H1 (cell line): Measurements from ENCODE around the gene SLC7A10. TPM values are rescaled to one million over a fixed set of nuclear protein-coding genes. Genes with fewer than 3 reads are reported as not detected.

ENCODE experiments used
- CTCF ChIA-PET: fragments of 300-600 bp; sonication (Branson Sonifier 250); formaldehyde crosslinking; loops from one replicate; lab custom pipeline; 2021; ENCODE audit not compliant: partially characterized antibody; lab: Charles Lee
- POLR2A ChIA-PET: fragments of 300-600 bp; sonication (Branson Sonifier 250); formaldehyde crosslinking; loops from one replicate; lab custom pipeline; 2021; ENCODE audit warnings: inconsistent platforms; ENCODE audit not compliant: partially characterized antibody; lab: Charles Lee
- DNase-seq, 2 experiments: peaks; one replicate each; pipeline versions ENCODE4 v3.0.0 to v3.0.0-alpha.2; 2010 to 2022; ENCODE audit warnings: low spot score in 2 of 2, low read depth in 1 of 2, mixed read lengths in 1 of 2
- FAIRE-seq: peaks from 2 replicates; lab custom pipeline; 2011; peaks lifted over from hg19 to GRCh38; lab: Jason Lieb, UNC
- H2AFZ ChIP-seq: 2 replicates; pipeline ENCODE4 v1.8.1; 2012; ENCODE audit warnings: low read length, inconsistent platforms
- H2AK5ac ChIP-seq: 2 replicates; pipeline ENCODE4 v1.6.1; 2013; ENCODE audit warnings: low read depth, low read length
- H2BK120ac ChIP-seq: replicated peaks from 2 replicates; pipeline ENCODE3; 2013; ENCODE audit warnings: low read depth, low read length, inconsistent platforms
- H2BK12ac ChIP-seq: 2 replicates; pipeline ENCODE4 v1.6.1; 2013; ENCODE audit warnings: low read depth, low read length
- H2BK15ac ChIP-seq: 2 replicates; pipeline ENCODE4 v1.6.1; 2013; ENCODE audit warnings: low read length
- H2BK20ac ChIP-seq: 2 replicates; pipeline ENCODE4 v1.6.1; 2013; ENCODE audit warnings: low read length
- H2BK5ac ChIP-seq: 2 replicates; pipeline ENCODE4 v1.6.1; 2013; ENCODE audit warnings: low read depth, low read length
- H3K14ac ChIP-seq: 2 replicates; pipeline ENCODE4 v1.6.1; 2013; ENCODE audit warnings: inconsistent platforms; ENCODE audit not compliant: insufficient read length
- H3K18ac ChIP-seq: 2 replicates; pipeline ENCODE4 v1.6.1; 2013; ENCODE audit warnings: low read length; ENCODE audit errors: extremely low read depth
- H3K23ac ChIP-seq: 2 replicates; pipeline ENCODE4 v1.6.1; 2013; ENCODE audit warnings: inconsistent platforms; ENCODE audit not compliant: insufficient read length
- H3K23me2 ChIP-seq: 2 replicates; pipeline ENCODE4 v1.6.1; 2013; ENCODE audit warnings: low read depth, low read length
- H3K27ac ChIP-seq: 2 replicates; pipeline ENCODE4 v1.6.1; 2011; ENCODE audit warnings: low read depth, low read length, inconsistent platforms
- H3K27me3 ChIP-seq, 4 experiments: replicated peaks in 1 of 4; 1 replicate in 1 of 4; 2 replicates in 3 of 4; pipeline versions ENCODE4 v1.6.1 to v1.8.1; 2011 to 2013; ENCODE audit warnings: low read length in 3 of 4, mild to moderate bottlenecking in 3 of 4, inconsistent platforms in 2 of 4, mixed read lengths in 2 of 4, moderate library complexity in 1 of 4; ENCODE audit not compliant: control insufficient read depth in 3 of 4, insufficient read depth in 3 of 4; ENCODE audit errors: extremely low read depth in 1 of 4
- H3K36me3 ChIP-seq, 4 experiments: 2 replicates each; pipeline versions ENCODE4 v1.6.1 to v1.8.1; 2011 to 2013; ENCODE audit warnings: mild to moderate bottlenecking in 4 of 4, low read length in 3 of 4, moderate library complexity in 2 of 4, control low read depth in 1 of 4, inconsistent platforms in 1 of 4; ENCODE audit not compliant: insufficient read depth in 4 of 4, control insufficient read depth in 2 of 4
- H3K4ac ChIP-seq: replicated peaks from 2 replicates; pipeline ENCODE3; 2013; ENCODE audit warnings: low read length, low read depth, mixed read lengths, inconsistent platforms; ENCODE audit not compliant: insufficient read length
- H3K4me1 ChIP-seq, 4 experiments: replicated peaks in 1 of 4; 1 replicate in 1 of 4; 2 replicates in 3 of 4; pipeline versions ENCODE4 v1.6.1 to v1.8.1; 2011 to 2013; ENCODE audit warnings: low read length in 3 of 4, inconsistent platforms in 2 of 4, mixed read lengths in 1 of 4; ENCODE audit not compliant: insufficient read depth in 4 of 4, control insufficient read depth in 3 of 4
- H3K4me2 ChIP-seq, 2 experiments: 2 replicates each; pipeline versions ENCODE4 v1.6.1 to v1.8.1; 2011 to 2013; ENCODE audit warnings: low read depth in 2 of 2, low read length in 2 of 2, control low read depth in 1 of 2, inconsistent platforms in 1 of 2, mild to moderate bottlenecking in 1 of 2; ENCODE audit not compliant: insufficient read depth in 1 of 2
- H3K4me3 ChIP-seq, 4 experiments: fragments of 200-600, 300-600 bp in 1 of 4; sonication (generic), shearing (Covaris generic), sonication (Bioruptor Twin) in 1 of 4; 2 replicates each; pipeline versions ENCODE4 v1.5.1 to v1.8.1; 2011 to 2016; ENCODE audit warnings: low read length in 4 of 4, low read depth in 3 of 4, control low read depth in 2 of 4, inconsistent platforms in 2 of 4, mild to moderate bottlenecking in 2 of 4, mixed read lengths in 1 of 4, moderate library complexity in 1 of 4; ENCODE audit not compliant: insufficient read depth in 2 of 4; ENCODE audit errors: extremely low read depth in 1 of 4
- H3K56ac ChIP-seq: replicated peaks from 2 replicates; pipeline ENCODE3; 2013; ENCODE audit warnings: low read depth, mild to moderate bottlenecking, mixed read lengths, low read length, inconsistent platforms; ENCODE audit not compliant: insufficient read length
- H3K79me1 ChIP-seq: 2 replicates; pipeline ENCODE4 v1.6.1; 2013; ENCODE audit warnings: low read depth, low read length, control low read depth
- H3K79me2 ChIP-seq, 2 experiments: 2 replicates each; pipeline versions ENCODE4 v1.6.1 to v1.8.1; 2012 to 2013; ENCODE audit warnings: low read length in 2 of 2, mild to moderate bottlenecking in 2 of 2, inconsistent platforms in 1 of 2; ENCODE audit not compliant: insufficient read depth in 2 of 2, control insufficient read depth in 1 of 2
- H3K9ac ChIP-seq, 4 experiments: replicated peaks in 1 of 4; 1 replicate in 1 of 4; 2 replicates in 3 of 4; pipeline versions ENCODE4 v1.6.1 to v1.8.1; 2011 to 2013; ENCODE audit warnings: low read depth in 3 of 4, low read length in 3 of 4, control low read depth in 2 of 4, mild to moderate bottlenecking in 2 of 4, moderate library complexity in 2 of 4, inconsistent platforms in 1 of 4; ENCODE audit errors: extremely low read depth in 1 of 4
- H3K9me3 ChIP-seq, 2 experiments: 2 replicates each; pipeline versions ENCODE4 v1.6.1 to v1.8.1; 2012 to 2013; ENCODE audit warnings: mild to moderate bottlenecking in 2 of 2, moderate library complexity in 2 of 2, control low read depth in 1 of 2, inconsistent platforms in 1 of 2, low read depth in 1 of 2, low read length in 1 of 2, mixed read lengths in 1 of 2; ENCODE audit not compliant: insufficient read depth in 2 of 2
- H4K20me1 ChIP-seq, 2 experiments: replicated peaks in 1 of 2; 2 replicates each; pipeline versions ENCODE3 to v1.8.1; 2011 to 2013; ENCODE audit warnings: inconsistent platforms in 2 of 2, low read length in 2 of 2, mild to moderate bottlenecking in 1 of 2; ENCODE audit not compliant: insufficient read depth in 2 of 2, control insufficient read depth in 1 of 2
- H4K5ac ChIP-seq: 2 replicates; pipeline ENCODE4 v1.6.1; 2013; ENCODE audit warnings: low read length, low read depth, mixed read lengths, inconsistent platforms; ENCODE audit not compliant: insufficient read length
- H4K8ac ChIP-seq: 2 replicates; pipeline ENCODE4 v1.8.0; 2013; ENCODE audit warnings: mild to moderate bottlenecking, moderate library complexity, low read length, inconsistent platforms; ENCODE audit not compliant: insufficient read depth; ENCODE audit errors: extremely low read depth
- H4K91ac ChIP-seq: replicated peaks from 2 replicates; pipeline ENCODE3; 2013; ENCODE audit warnings: low read length, mixed read lengths, inconsistent platforms; ENCODE audit not compliant: insufficient read length
- BACH1 ChIP-seq: IDR thresholded peaks from 2 replicates; pipeline ENCODE4 v1.6.1; 2012; ENCODE audit warnings: low read length, improper control_type of control experiment
- EP300 ChIP-seq, 2 experiments: IDR thresholded peaks; 1 replicate in 1 of 2; 2 replicates in 1 of 2; pipeline ENCODE4 v1.6.1; 2011 to 2012; ENCODE audit warnings: low read depth in 2 of 2, low read length in 2 of 2, mild to moderate bottlenecking in 2 of 2, borderline replicate concordance in 1 of 2, inconsistent platforms in 1 of 2, moderate library complexity in 1 of 2
- EZH2 ChIP-seq: fragments of 200-600 bp; sonication (generic); IDR thresholded peaks from 2 replicates; pipeline ENCODE4 v1.7.1; 2012; ENCODE audit warnings: low read depth, mild to moderate bottlenecking, moderate library complexity, low read length, inconsistent platforms; ENCODE audit not compliant: severe bottlenecking
- PHF8 ChIP-seq: fragments of 200-600 bp; sonication (generic); conservative IDR thresholded peaks from 2 replicates; pipeline ENCODE4 v1.7.1; 2012; ENCODE audit warnings: low read depth, mild to moderate bottlenecking, inconsistent platforms, low read length, moderate library complexity
- POLR2AphosphoS5 ChIP-seq: IDR thresholded peaks from 2 replicates; pipeline ENCODE4 v1.6.1; 2011; ENCODE audit warnings: low read depth, low read length
- SIN3A ChIP-seq, 2 experiments: IDR thresholded peaks in 1 of 2; conservative IDR thresholded peaks in 1 of 2; 2 replicates each; pipeline ENCODE4 v1.6.1; 2011 to 2012; ENCODE audit warnings: low read length in 2 of 2, improper control_type of control experiment in 1 of 2, low read depth in 1 of 2, mild to moderate bottlenecking in 1 of 2
- SP1 ChIP-seq: IDR thresholded peaks from 2 replicates; pipeline ENCODE4 v1.6.1; 2011; ENCODE audit warnings: low read depth, low read length
- TEAD4 ChIP-seq: IDR thresholded peaks from 2 replicates; pipeline ENCODE4 v1.6.1; 2012; ENCODE audit warnings: low read depth, low read length, inconsistent platforms, mixed read lengths
- whole genome bisulfite sequencing, 2 experiments: shearing (Covaris generic) in 1 of 2; methylation state at CpG; one replicate each; pipeline versions ENCODE4 v1.1.6 to v1.1.7; 2013 to 2015; ENCODE audit warnings: low lambda C conversion rate in 2 of 2, mixed read lengths in 2 of 2, inconsistent platforms in 1 of 2, low coverage in 1 of 2, missing lambda C conversion rate in 1 of 2; ENCODE audit not compliant: insufficient replicate concordance in 2 of 2, insufficient coverage in 1 of 2, insufficient read length in 1 of 2; ENCODE audit errors: extremely low coverage in 1 of 2, missing lambda C conversion rate in 1 of 2; 5-methylcytosine and 5-hydroxymethylcytosine counted together
- polyA plus RNA-seq, 7 experiments: library from polyadenylated mRNA; depleted of rRNA in 3 of 7; stranded (reverse) in 5 of 7; unstranded in 2 of 7; fragments of >200 nt in 5 of 7; fragments of 200-250 nt in 2 of 7; gene quantifications; 1 replicate in 5 of 7; 2 replicates in 1 of 7; 4 replicates in 1 of 7; pipeline versions ENCODE4 v1.2.1 to v1.2.3, GENCODE V29; 2011 to 2013; ENCODE audit warnings: missing spikeins in 2 of 7, mixed read lengths in 2 of 7
- total RNA-seq: library from RNA; stranded (reverse); fragmentation: NEBNext Ultra II Directional; extraction: Animal tissue kit (Norgen Biotek cat#: 25700); gene quantifications from 2 replicates; pipeline ENCODE4 v1.2.1, GENCODE V29; 2021
- TF ChIP-seq, protein P1 (sequence below), 3 experiments: IDR thresholded peaks; 1 replicate in 2 of 3; 2 replicates in 1 of 3; pipeline versions ENCODE4 v1.5.1 to v1.6.1; 2011; ENCODE audit warnings: low read length in 3 of 3, mild to moderate bottlenecking in 3 of 3, inconsistent platforms in 2 of 3, low read depth in 1 of 3, moderate library complexity in 1 of 3; ENCODE audit not compliant: insufficient read depth in 1 of 3; ENCODE audit errors: control extremely low read depth in 1 of 3

Gene SLC7A10
- total and polyA plus RNA-seq, 2 of the 8 experiments (the other 6 are each of a cell fraction or from before 2014, with no cell fraction given) = 3.7 to 7.1 TPM

DNA sequence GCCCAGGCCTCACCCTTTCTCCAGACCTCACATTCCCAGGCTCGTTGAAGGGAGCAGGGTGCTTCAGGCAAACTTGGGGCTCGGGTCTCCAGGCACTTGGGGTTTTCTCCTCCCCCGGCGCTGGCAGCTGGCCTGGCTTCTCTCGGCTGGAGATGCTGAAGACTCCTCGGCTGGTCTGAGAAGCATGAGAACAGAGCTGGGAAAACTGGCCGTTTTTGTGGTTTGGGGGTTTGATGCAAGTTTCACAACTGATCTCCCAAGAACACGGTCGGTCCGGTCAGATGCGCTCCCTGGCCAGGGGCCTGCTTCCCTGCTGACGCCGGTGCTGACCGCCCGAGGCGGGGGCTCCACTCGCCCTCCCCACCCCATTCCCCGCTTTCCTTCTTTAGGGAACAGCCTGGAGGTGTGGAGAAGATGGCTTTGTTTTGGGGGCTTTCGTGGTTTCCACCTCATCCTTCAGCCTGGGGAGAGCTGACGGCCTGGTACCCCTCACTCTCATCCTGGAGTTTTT lies 41.4 kb upstream of the SLC7A10 start:
- ChIA-PET CTCF (interaction anchor here (0.6 to 3.6 kb wide), 7 partner anchors 10 to 131 kb away, joined by 3 to 16 read pairs (median 7); partner anchors contain the start of gene CEBPA), POLR2A (interaction anchor here (1.7 to 3.1 kb wide), 2 partner anchors 12 to 110 kb away, joined by 3 to 8 read pairs; no protein-coding TSS in a partner anchor)
- no peak overlapping the region for H3K56ac ChIP-seq
- no peaks in the 10 kb centered on the region for H3K23me2 ChIP-seq
- no peak for FAIRE-seq
- DNase-seq = no peak
- no peak overlapping the region for H2BK5ac ChIP-seq
- no peak overlapping the region for H2BK15ac ChIP-seq
- no peak overlapping the region for H3K4me3 ChIP-seq
- no peak overlapping the region; the same call in 1 of the 2 replicates for H3K18ac ChIP-seq
- H2AFZ ChIP-seq = no peak overlapping the region
- 79% methylated on average over 16 of the region's 20 CpGs; no CpG with 5 or more reads in 1 of the 2 experiments for WGBS, 2 experiments
- H4K20me1 ChIP-seq = no peaks in the 10 kb centered on the region
- H2BK20ac ChIP-seq = no peak overlapping the region
- H3K79me2 ChIP-seq = no peaks in the 10 kb centered on the region
- no peak overlapping the region for H3K27ac ChIP-seq
- no peaks in the 10 kb centered on the region for H3K36me3 ChIP-seq
- H2BK12ac ChIP-seq = no peak overlapping the region
- no peak overlapping the region for H3K4me2 ChIP-seq
- H3K79me1 ChIP-seq = no peaks in the 10 kb centered on the region
- H3K4me1 ChIP-seq = no peaks in the 10 kb centered on the region; a peak in 1 of 7 replicates
- no peak overlapping the region for H3K23ac ChIP-seq
- H4K8ac ChIP-seq = no peak overlapping the region; the same call in 1 of the 2 replicates
- no peak overlapping the region for H4K5ac ChIP-seq
- no peak overlapping the region for H2BK120ac ChIP-seq
- no peak overlapping the region for H2AK5ac ChIP-seq
- no peak overlapping the region for H4K91ac ChIP-seq
- no peak overlapping the region for H3K4ac ChIP-seq
- H3K27me3 ChIP-seq = no peaks in the 10 kb centered on the region
- no peaks in the 10 kb centered on the region for H3K9me3 ChIP-seq
- no peak overlapping the region for H3K9ac ChIP-seq
- H3K14ac ChIP-seq = no peak overlapping the region
- TF ChIP-seq BACH1 (no peak), SIN3A (conservative IDR thresholded peaks at IDR 0.05 in 1 of 2, IDR thresholded peaks at IDR 0.05 in 1 of 2; ENCODE audit: low read depth in 1 of 2, low read length in 2 of 2) (no peak), EZH2 (no peak), EP300 (IDR thresholded peaks at IDR 0.05; ENCODE audit: borderline replicate concordance in 1 of 2, low read depth in 2 of 2, low read length in 2 of 2) (no peak), TEAD4 (no peak), SP1 (no peak), POLR2AphosphoS5 (no peak), PHF8 (no peak)
- TF ChIP-seq, protein P1, sequence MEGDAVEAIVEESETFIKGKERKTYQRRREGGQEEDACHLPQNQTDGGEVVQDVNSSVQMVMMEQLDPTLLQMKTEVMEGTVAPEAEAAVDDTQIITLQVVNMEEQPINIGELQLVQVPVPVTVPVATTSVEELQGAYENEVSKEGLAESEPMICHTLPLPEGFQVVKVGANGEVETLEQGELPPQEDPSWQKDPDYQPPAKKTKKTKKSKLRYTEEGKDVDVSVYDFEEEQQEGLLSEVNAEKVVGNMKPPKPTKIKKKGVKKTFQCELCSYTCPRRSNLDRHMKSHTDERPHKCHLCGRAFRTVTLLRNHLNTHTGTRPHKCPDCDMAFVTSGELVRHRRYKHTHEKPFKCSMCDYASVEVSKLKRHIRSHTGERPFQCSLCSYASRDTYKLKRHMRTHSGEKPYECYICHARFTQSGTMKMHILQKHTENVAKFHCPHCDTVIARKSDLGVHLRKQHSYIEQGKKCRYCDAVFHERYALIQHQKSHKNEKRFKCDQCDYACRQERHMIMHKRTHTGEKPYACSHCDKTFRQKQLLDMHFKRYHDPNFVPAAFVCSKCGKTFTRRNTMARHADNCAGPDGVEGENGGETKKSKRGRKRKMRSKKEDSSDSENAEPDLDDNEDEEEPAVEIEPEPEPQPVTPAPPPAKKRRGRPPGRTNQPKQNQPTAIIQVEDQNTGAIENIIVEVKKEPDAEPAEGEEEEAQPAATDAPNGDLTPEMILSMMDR (IDR thresholded peaks at IDR 0.05; ENCODE audit: control extremely low read depth in 1 of 3, insufficient read depth in 1 of 3, low read depth in 1 of 3, low read length in 3 of 3) = no peak
